ENCODE results near the gene LGI2.

Gene LGI2

DNA sequence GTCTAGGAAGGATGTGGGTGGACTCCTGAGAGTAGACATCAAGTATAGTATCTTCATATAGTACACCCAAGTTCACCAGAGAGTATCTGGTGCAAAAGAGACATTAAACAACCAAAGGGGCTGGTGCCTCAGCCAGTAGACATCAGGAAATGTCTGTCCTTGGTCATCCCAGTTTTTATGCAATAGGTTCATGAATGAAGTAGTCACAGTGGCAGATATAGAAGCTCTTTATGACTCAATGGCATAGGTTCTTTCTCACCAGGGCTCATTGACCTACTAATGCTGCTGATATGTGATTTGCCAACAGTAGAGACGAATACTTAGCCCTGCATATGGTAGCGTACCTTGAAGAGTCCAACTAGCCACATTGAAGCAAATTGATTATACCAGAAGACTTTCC is 72.9 kb downstream of the LGI2 start:
- DNase-seq, result no peak

DNA sequence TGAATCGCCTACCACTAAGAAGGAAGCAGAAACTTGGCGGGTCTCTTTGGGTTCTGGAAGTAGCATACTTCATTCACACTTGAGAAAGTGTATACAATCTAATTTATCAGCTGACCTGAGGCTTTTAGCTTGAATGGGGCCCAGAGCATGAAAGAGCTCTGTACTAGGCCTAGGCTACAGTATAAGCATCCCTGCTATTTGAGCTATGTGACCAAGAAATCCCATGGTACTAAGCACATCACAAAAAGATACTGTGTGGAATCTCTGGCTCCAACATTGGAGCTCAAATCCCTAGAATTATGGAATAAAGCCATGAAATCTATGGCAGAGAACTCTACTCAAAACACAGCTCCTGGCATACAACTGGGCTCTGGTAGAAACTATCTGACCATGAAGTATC is 74.0 kb downstream of the LGI2 start:
- DNase-seq, result no peak

DNA sequence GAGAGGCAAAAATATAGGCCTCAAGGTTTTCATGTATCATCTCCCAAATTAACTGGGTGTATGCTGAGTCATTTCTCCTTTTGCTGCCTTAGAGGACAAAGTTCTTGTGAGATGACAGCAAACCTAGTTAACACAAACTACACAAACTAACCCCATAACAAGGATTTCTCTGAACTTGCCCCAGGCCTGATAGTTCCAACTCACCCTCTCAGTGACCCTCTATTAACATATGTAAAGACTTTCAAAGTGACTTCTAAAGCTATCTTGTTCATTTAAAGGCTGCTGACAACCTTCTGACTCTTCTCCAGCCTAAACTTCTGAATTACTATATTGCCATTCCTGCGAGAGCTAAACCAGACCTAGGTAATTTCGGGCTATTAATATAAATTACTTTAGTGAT is 74.7 kb downstream of the LGI2 start:
- DNase-seq, result no peak

DNA sequence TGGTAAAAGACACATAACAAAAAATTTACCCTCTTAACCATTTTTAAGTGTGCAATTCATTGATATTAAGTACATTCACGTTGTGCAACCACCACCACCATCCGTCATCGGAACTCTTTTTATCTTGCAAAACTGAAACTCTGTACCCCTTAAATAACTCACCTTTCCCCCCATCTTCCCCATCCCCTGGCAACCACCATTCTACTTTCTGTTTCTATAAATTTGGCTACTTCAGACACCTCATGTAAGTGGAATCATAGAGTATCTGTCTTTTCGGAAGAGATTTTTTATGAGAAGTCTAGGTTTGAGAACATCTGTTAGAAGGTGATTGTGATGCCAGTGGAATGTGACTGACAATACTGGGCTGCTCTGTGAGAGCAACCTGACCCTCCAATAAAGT is 78.1 kb downstream of the LGI2 start:
- DNase-seq, result no peak

DNA sequence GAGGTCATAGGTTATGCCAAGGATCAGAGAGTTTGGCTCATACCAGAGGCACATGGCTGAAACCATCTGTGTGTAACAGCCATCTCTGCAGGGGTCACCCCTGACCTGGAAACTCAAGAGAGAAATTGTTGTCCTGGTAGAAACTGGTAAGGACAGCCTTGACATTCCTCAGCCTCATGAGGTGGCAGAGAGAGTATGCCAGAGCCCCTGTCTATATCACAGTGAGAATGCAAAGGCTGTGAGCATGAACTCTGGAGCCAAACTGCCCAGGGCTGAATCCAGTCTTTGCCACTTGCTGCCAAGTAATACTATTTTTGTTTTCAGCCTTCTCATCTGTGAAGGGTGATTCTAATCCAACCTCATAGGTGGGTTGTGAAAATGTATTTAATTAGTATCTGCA is 80.8 kb downstream of the LGI2 start:
- no peak for DNase-seq
